A549 (cell line): ENCODE results near the gene AGTRAP.

Experiments
- BCL3 ChIP-seq: fragments of >200 bp; sonication (Bioruptor Twin); formaldehyde crosslinking; IDR thresholded peaks from 3 replicates; pipeline ENCODE4 v1.6.1; 2016
- CHD4 ChIP-seq: fragments of 200-600 bp; sonication (generic); IDR thresholded peaks from 2 replicates; pipeline ENCODE4 v1.6.1; 2016; ENCODE audit warnings: antibody characterized with exemption, mild to moderate bottlenecking, borderline replicate concordance
- CTCF ChIP-seq: fragments of >200 bp; sonication (Bioruptor Twin); formaldehyde crosslinking; IDR thresholded peaks from 3 replicates; pipeline ENCODE4 v1.5.1; 2016
- JUN ChIP-seq, 2 experiments: fragments of >200 bp; sonication (Bioruptor Twin); formaldehyde crosslinking; IDR thresholded peaks; 2 replicates in 1 of 2; 3 replicates in 1 of 2; pipeline ENCODE4 v1.6.1; 2016 to 2017
- KDM1A ChIP-seq: fragments of 200-600 bp; sonication (generic); IDR thresholded peaks from 2 replicates; pipeline ENCODE4 v1.6.1; 2016; ENCODE audit warnings: low read depth, mild to moderate bottlenecking
- PBX3 ChIP-seq: IDR thresholded peaks from 2 replicates; pipeline ENCODE4 v1.6.1; 2012
- POLR2A ChIP-seq: IDR thresholded peaks from 2 replicates; pipeline ENCODE4 v1.6.1; 2012; ENCODE audit warnings: mild to moderate bottlenecking, low read length
- TFCP2L1 ChIP-seq: fragments of 250-450 bp; sonication (Bioruptor Pico); IDR thresholded peaks from 2 replicates; pipeline ENCODE4 v1.5.0; 2021; ENCODE audit warnings: mild to moderate bottlenecking

- no peak for TF ChIP-seq JUN (IDR thresholded peaks at IDR 0.05)
- TF ChIP-seq CHD4, result no peak
- TF ChIP-seq POLR2A, result no peak
- no peak for TF ChIP-seq TFCP2L1 (CRISPR knock-in tag)
- no peak for TF ChIP-seq KDM1A
- no peak for TF ChIP-seq BCL3
- no peak for TF ChIP-seq CTCF
- no peak for TF ChIP-seq PBX3
Observed at GRCh38 chr1:11701551-11701961, 34.4 kb upstream of the AGTRAP start.
